A204.1 (cell line): ENCODE results near the gene HLA-DMA.
A peak's percentile ranks its signal among the peaks of the same experiment; 100 is the strongest.

Experiments
- FAIRE-seq: peaks from 2 replicates; lab custom pipeline; 2012; peaks lifted over from hg19 to GRCh38; lab: Jason Lieb, UNC

HLA-DMA gene

DNA sequence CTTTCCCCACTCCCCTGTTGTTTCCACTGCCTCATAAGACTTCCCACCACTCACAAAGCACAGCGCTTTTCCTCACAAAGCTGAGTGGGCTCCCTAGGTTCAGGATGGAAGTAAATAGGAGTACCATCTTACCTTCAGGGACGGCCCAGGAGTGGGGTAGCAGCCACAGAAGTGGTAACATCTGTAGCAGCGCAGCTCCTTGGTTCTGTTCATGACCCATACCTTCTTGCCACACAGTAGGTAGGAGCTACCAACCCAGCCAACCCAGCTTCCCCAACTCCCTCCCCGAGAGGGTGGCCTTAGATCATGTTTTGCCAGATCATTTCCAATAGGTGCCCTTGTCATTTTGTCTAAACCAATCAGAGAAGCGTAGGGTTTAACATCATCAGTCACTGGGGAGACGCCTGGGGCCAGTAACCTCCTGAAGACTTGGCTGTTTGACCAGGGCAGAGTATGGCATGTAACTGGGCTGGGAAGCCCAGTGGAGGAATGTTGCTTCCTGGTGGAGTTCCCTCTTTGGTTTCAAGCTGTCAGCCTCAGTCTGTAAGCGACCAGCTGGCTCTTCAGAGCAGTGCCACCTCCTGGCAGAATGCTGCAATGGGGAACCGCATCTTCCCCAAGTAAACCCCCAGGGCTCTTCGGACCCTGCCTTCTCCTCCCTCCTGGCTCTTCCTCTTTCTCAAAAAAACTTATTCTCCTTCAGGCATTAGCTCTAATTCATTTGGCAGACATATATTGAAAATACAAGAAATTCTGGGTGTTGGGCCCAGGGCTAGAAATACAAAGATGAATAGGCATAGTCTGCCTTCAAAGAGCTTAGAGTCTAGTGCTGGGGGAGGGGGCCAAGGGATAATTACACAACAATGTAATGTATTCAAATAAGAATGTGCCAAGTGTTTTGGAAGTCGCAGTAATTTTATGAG, at the start of gene HLA-DMA:
HLA-DMA (minus strand) TSS at position 281 of the 923 bp plus-strand sequence; CDS start at position 220, 61 bp downstream.
- no peak for FAIRE-seq

DNA sequence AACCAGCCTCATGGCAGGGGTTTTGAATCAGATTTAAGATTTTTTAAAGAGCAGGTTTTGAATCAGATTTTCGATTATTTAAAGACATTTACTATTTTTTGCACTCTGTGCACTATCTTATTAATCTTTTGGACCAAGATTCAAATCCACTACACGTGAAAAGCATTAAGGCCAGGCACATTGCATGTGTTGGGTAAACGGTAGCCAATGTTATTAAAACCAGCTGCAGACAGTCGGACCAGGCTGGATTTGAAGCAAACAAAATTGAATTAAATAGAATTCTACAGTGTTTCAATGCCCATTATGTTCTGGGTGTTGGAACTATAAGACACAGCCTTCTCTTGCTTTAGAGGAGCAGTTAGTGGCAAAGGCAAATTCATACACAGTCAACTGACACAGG, 48.8 kb upstream of the HLA-DMA start:
- FAIRE-seq: no peak

DNA sequence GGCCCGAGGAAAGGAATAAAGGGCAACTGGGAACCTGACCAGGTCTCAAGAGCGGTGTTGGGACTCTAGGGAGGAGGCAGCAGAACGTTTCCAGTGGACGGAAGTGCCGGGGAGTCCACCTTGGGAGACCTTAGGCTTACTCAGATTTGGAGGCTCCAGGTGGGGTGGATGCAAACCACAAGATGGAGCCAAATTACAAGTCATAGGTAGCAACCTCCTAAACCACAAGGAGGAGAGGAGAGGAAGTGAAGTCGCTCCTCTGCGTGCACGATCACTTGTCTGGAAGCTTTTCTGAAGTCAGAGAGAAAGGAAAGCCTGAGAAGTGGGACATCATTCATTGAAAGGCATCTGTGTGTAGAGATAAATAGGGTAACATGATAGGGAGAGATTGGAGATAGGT, 47.2 kb upstream of the HLA-DMA start:
- FAIRE-seq: no peak

DNA sequence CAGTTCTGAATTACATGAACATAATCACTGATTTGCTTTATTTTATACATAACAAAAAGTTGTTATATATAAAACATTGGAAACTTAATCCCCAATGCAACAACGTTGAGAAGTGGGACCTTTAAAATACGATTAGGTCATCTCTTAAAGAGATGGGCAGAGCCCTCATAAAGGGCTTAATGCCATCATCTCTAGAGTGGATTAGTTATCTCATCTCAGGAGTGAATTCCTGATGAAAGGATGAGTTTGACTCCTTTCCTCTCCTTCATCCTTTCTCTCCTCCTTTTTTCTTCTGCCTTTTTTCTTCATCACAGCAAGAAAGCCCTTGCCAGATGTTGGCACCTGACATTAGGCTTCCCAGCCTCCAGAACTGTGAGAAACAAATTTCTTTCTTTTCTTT, 42.6 kb upstream of the HLA-DMA start:
- no peak for FAIRE-seq

DNA sequence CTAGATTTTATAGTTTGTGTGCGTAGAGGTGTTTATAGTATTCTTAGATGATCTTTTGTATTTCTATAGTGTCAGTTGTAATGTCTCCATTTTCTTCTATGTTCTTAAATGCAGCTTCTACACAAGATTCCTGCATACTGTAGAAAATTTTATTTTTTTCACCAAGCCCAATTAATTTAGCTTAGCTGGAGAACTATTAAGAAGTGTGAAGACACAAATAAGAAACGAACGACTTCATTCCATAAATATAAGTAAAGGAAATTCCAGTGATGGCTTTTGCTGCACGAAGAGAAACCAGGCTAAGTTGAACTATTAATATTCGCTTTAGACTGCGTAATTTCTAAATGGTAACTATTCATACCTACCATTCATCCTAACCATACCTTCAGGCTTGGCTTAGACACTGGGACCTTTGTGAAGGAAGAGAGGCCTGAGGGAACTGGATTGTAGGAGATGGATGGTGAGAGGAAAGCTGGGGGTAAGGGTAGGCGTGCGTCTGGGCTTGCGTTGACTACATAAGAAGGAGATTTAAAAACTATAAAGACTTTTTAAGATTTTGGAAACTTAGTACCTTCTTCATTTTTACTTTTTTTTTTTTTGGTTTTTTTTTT, 40.6 kb upstream of the HLA-DMA start:
- no peak for FAIRE-seq

DNA sequence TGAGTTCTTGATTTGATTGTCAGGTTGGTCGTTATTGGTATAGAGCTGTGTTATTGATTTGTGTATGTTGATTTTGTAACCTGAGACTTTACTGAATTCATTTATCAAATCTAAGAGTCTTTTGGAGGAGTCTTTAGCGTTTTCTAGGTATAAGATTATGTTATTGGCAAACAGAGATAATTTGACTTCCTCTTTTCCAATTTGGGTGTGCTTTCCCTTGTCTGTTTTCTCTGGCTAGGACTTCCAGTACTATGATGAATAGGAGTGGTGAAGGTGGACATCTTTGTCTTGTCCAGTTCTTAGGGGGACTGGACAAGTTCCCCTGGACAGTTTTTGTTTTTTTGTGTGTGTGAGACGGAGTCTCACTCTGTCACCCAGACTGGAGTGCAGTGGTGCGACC, 39.1 kb upstream of the HLA-DMA start:
- no peak for FAIRE-seq

DNA sequence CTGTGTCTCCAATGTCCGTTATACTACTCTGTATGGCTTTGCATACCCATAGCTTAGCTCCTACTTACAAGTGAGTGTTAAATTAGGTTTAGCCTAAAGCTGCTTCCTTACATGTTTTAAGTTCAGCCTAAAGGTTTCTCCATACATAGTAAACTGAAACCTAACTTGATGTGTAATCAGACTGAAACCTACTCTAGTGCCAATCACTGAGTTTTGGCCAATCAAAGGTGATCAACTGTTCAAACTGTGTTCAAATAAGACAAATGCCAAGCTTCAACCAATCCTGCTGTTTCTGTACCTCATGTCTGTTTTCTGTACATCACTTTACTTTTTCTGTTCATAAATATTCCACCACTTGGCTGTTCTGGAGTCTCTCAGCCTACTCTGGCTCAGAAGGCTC, 36.5 kb upstream of the HLA-DMA start:
- FAIRE-seq: no peak

DNA sequence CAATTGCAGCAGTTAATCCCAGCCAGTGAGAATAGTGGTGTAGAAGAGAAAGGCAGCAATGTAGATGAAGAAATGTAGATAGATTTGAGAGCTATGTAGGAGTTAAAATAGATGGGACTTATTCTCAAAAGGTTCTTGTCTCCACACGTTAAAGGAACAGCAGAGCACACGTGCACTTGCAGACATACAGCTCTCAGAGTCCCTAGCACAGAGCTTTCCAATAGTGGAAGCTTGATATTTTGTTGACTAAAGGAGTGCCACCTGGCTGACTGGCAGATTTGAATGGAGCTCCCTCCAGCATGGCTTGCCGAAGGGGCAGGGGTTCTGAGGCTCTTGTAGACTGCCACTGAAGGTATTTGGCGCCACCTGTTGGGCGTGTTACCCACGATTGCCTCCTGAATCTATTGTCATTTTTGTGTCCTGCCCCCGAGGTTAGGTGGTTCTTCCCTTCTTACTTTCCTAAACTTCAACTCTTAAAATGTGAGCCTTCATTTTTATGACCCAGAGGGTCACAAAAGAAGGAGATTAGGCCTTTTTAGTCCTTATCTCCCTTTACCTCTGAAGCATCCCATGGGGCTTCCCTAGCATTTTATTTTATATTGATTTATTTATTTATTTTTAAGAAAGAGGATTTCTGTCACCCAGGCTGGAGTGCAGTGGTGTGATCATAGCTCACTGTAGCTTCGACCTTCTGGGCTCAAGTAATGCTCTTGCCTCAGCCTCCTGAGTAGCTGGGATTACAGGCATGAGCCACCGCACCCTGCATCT, 31.9 kb upstream of the HLA-DMA start:
- peak; percentile 48 for FAIRE-seq

DNA sequence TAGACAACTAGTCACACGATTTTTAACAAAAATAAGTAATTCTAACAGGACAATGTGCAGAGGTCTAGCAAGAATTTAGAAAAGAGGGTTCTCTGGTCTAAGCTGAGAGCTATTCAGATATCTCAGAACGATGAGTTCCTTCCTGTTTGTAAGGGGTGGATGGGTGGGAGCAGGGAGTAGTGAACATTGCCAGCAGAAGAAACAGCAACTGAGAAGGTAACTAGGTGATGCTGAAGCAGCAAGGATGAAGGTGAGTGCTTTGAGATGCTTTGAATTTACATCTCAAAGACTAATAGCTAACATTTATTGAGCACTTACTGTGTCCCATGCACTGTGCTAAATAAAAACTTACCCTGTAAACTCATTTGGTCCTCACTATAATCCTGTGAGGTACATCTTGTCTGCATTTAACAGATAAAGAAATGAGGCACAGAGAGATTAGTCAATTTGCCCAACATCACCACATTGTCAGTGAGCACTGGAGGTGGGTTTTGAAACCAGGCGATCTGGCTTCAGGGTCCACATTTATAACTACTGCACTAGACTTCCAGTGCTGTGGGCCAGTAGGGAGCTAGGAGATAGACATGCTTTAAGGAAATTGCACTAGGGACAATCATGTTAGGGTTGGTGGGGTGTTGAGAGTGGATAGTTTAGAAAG, 31.2 kb upstream of the HLA-DMA start:
- FAIRE-seq: no peak

DNA sequence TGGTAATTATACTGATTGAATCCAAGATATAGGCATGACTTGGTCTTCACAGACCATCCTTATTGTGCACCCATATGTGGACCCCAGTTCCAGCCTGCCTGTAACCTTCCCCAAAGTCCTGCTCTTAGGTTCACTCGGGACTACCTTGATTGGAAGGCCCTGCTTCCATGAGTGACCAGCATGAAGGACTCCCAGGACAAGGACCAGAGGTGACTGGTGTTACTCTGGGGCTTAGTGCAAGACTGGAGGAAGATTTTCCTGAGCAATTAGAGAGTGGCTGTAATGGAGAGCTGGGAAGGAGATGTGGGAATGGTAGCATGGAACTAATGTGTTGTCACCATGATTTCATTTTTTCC, 30.6 kb upstream of the HLA-DMA start:
- FAIRE-seq: no peak

DNA sequence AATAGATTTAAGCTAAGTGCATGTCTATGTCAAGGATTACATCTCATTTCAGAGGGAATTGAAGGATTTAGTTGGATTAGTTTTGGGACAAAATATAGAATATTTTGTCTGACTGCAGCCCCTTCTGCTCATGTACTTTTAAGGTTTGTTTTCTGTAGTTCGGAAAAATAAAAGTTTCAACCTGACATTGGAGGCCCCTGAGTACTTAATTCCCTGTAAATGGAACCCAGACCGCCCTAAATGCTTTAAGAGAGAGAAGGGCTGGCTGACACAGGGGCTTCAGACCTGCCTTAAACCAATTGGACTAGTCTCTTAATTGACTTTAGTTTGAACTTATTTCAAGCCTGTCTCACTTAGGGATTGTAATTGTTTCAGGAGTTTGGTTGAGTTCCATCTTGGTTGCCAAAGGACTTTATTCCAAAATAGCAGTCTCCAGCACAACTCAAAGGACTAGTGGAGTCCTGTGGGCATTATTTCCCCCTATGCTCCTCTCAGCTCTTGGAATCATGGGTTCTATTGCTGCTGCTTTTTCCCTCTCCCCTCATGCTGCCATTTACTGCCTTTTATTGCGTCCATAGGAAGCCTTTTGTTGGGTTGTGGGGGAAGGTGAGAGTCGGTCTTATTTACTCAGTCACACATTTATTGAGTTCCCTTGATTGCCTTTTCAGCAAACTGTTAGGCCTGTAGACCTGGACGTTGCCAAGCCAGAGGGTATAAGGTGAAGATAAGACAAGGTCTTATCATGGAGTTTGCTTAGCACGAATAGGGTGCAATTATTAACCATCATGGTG, 30.0 kb upstream of the HLA-DMA start:
- no peak for FAIRE-seq

DNA sequence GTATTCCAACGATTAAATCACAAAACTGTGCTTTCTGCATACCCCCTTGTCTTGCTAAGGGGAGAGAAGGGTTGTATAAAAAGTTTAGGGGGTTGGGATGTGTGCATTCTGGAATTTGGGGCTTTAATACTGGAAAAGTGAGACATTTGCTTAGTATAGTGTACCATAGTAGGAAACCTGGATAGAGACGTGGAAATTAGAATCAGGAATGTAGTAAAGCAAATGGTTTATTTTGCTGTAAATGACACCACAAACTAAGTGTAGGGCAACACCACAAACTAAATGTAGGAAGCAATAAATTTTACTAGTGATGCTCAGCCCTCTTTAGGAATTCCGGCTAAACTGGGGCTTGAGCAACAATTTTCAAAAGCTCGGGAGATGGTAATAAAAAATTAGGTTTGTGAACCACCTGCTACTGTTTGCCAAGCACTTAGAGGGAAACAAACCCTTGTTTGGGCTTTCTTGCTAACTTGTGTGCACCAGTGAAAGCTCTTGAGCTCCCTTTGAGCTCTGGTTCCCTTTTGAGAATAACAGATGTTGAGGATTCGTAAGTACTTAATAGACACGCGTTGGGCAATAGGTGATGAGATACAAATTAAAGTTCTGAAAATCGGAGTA, 29.3 kb upstream of the HLA-DMA start:
- no peak for FAIRE-seq

DNA sequence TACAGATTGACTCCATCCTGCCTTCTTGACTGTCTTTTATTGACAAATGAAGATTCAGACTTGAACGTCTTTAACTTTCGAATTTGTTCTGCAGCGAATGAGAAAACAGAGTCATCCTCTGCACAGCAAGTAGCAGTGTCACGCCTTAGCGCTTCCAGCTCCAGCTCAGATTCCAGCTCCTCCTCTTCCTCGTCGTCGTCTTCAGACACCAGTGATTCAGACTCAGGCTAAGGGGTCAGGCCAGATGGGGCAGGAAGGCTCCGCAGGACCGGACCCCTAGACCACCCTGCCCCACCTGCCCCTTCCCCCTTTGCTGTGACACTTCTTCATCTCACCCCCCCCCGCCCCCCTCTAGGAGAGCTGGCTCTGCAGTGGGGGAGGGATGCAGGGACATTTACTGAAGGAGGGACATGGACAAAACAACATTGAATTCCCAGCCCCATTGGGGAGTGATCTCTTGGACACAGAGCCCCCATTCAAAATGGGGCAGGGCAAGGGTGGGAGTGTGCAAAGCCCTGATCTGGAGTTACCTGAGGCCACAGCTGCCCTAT, 27.7 kb upstream of the HLA-DMA start:
- no peak for FAIRE-seq

DNA sequence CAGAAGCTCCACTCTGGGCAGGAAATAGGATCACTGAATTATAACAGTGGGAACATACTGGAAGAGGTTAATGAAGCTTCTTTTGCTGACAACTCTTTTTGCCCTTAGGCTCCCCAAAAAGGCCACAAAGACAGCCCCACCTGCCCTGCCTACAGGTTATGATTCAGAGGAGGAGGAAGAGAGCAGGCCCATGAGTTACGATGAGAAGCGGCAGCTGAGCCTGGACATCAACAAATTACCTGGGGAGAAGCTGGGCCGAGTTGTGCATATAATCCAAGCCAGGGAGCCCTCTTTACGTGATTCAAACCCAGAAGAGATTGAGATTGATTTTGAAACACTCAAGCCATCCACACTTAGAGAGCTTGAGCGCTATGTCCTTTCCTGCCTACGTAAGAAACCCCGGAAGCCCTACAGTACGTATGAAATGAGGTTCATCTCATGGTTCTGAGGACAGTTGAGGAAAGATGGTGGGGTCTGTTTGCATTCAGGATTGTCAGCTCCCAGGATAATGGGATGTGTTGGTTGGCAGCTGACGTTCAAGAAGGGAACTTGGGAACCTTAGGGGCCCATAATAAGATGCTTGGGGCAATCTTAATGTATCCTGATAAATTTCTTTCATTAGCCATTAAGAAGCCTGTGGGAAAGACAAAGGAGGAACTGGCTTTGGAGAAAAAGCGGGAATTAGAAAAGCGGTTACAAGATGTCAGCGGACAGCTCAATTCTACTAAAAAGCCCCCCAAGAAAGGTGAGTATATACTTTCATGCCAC, 27.0 kb upstream of the HLA-DMA start:
- no peak for FAIRE-seq

DNA sequence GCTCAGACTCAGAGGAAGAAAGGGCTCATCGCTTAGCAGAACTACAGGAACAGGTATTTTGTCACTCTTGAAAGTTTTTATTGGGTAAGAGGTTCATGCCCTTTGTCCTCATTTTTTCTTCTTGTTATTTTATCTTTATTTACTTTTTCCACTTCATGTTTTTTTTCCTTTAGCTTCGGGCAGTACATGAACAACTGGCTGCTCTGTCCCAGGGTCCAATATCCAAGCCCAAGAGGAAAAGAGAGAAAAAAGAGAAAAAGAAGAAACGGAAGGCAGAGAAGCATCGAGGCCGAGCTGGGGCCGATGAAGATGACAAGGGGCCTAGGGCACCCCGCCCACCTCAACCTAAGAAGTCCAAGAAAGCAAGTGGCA, 25.0 kb upstream of the HLA-DMA start:
- no peak for FAIRE-seq

DNA sequence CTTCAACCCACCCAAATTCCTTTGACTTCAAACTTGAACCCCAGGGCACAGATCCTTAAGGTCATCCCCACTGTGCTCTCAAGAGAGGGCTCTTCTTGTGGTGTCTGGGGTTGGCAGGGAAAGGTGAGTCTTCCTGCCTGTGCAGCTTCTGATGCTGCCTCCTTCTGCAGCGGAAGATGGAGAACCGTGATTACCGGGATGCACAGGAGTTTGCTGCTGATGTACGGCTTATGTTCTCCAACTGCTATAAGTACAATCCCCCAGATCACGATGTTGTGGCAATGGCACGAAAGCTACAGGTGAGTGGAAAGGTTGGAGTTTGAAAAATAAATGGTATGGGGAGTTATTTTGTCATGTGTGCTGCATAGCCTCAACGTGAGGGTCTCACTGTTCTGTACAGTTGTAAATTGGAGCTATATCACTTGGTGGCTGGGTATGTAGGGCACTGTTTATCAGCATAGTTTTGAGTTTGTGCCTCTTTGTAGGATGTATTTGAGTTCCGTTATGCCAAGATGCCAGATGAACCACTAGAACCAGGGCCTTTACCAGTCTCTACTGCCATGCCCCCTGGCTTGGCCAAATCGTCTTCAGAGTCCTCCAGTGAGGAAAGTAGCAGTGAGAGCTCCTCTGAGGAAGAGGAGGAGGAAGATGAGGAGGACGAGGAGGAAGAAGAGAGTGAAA, 24.5 kb upstream of the HLA-DMA start:
- FAIRE-seq: no peak

DNA sequence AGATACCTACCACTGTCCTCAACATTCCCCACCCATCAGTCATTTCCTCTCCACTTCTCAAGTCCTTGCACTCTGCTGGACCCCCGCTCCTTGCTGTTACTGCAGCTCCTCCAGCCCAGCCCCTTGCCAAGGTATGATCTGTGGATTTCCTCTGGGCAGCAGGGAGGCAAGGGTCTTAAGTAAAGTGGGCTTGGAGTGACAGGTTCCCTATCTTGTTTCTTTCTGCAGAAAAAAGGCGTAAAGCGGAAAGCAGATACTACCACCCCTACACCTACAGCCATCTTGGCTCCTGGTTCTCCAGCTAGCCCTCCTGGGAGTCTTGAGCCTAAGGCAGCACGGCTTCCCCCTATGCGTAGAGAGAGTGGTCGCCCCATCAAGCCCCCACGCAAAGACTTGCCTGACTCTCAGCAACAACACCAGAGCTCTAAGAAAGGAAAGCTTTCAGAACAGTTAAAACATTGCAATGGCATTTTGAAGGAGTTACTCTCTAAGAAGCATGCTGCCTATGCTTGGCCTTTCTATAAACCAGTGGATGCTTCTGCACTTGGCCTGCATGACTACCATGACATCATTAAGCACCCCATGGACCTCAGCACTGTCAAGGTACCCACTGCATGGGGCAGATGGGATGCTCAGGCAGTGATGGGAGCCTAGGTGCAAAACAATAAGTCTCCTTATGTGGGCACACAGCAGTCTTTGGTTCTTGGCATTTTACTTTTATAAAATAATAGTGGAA, 23.6 kb upstream of the HLA-DMA start:
- FAIRE-seq: no peak

DNA sequence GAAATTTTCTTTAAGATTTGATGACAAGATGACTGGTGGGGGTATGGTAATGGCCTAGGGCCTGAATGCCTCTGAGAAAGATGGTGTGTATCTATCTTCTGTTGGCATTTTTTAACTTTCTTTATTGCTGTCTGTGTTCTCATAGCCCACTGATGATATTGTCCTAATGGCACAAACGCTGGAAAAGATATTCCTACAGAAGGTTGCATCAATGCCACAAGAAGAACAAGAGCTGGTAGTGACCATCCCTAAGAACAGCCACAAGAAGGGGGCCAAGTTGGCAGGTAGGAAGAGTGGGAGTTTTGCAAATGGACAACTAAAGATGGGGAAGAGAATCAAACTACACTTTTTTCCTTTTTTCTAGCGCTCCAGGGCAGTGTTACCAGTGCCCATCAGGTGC, 23.0 kb upstream of the HLA-DMA start:
- FAIRE-seq: no peak
